ENCODE data around the gene DAP.

DNA sequence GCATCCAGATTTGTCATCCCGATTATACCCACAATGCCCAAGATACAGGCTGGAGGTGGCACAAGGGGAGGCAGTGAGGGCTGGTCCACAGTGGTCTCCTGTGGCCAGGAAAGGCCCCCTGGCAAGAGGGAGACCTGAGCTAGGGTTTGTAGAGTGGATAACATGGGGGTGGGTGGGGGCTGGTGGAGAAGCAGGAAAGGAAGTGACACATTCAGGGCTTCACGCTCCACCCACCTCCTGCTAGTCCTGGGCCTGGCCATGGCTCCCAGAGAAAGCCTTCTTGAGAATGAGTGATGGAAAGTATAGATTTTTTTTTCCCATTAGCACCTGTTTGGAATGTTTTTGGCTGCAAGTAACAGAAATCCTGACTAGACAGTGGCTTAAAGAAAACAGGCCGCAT lies 115.9 kb downstream of the DAP start:
- TF ChIP-seq GTF2F1 (IDR thresholded peaks at IDR 0.05; ENCODE audit: low read length) = no peak
- TF ChIP-seq, protein P1, sequence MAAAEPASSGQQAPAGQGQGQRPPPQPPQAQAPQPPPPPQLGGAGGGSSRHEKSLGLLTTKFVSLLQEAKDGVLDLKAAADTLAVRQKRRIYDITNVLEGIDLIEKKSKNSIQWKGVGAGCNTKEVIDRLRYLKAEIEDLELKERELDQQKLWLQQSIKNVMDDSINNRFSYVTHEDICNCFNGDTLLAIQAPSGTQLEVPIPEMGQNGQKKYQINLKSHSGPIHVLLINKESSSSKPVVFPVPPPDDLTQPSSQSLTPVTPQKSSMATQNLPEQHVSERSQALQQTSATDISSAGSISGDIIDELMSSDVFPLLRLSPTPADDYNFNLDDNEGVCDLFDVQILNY (CRISPR knock-in tag; conservative IDR thresholded peaks at IDR 0.05) = no peak
- no peak for TF ChIP-seq XRCC5 (optimal IDR thresholded peaks at IDR 0.05; ENCODE audit: low read length)
- TF ChIP-seq ZFP36L2 (CRISPR knock-in tag; IDR thresholded peaks at IDR 0.05) = no peak
- no peak for TF ChIP-seq ARID2 (CRISPR knock-in tag; IDR thresholded peaks at IDR 0.05; ENCODE audit: borderline replicate concordance)
- TF ChIP-seq FOXO1 (CRISPR knock-in tag; IDR thresholded peaks at IDR 0.05) = no peak
- TF ChIP-seq ZNF34 (CRISPR knock-in tag; IDR thresholded peaks at IDR 0.05; ENCODE audit: borderline replicate concordance) = no peak
- no peak for TF ChIP-seq ATF1 (CRISPR knock-in tag; IDR thresholded peaks at IDR 0.05)
- TF ChIP-seq MAFK (conservative IDR thresholded peaks at IDR 0.05 in 1 of 2, IDR thresholded peaks at IDR 0.05 in 1 of 2; ENCODE audit: low read length in 2 of 2) = no peak

All from HepG2 (cell line).